Karpas-422 (cell line): ENCODE results near the gene VPS25. TPM values are rescaled to one million over a fixed set of nuclear protein-coding genes. Genes with fewer than 3 reads are reported as not detected.
"Not testable (repeated sequence)": the region's sequence is repeated elsewhere in the genome, so short reads cannot be mapped to it uniquely, and the experiment has no call there.

Experiments
- DNase-seq: peaks from one replicate; pipeline ENCODE4 v3.0.0-alpha.2; 2015
- H2AFZ ChIP-seq: fragments of 200-600 bp; sonication (generic); 2 replicates; pipeline ENCODE4 v1.6.1; 2014; ENCODE audit warnings: antibody characterized with exemption, low read length, mixed read lengths
- H3K27ac ChIP-seq: fragments of 200-600 bp; sonication (generic); 2 replicates; pipeline ENCODE4 v1.5.1; 2014; ENCODE audit warnings: mild to moderate bottlenecking, low read length, moderate library complexity
- H3K27me3 ChIP-seq: fragments of 200-600 bp; sonication (generic); 2 replicates; pipeline ENCODE4 v1.6.1; 2014; ENCODE audit warnings: low read length, mixed read lengths
- H3K36me3 ChIP-seq: fragments of 200-600 bp; sonication (generic); 2 replicates; pipeline ENCODE4 v1.6.1; 2014; ENCODE audit warnings: low read length, mixed read lengths; ENCODE audit not compliant: insufficient read depth
- H3K4me1 ChIP-seq: fragments of 200-600 bp; sonication (generic); 2 replicates; pipeline ENCODE4 v1.6.1; 2014; ENCODE audit warnings: mild to moderate bottlenecking, low read length, mixed read lengths
- H3K4me2 ChIP-seq: fragments of 200-600 bp; sonication (generic); 2 replicates; pipeline ENCODE4 v1.6.1; 2014; ENCODE audit warnings: low read length, low read depth, mild to moderate bottlenecking; ENCODE audit not compliant: poor library complexity, severe bottlenecking
- H3K4me3 ChIP-seq: fragments of 200-600 bp; sonication (generic); 2 replicates; pipeline ENCODE4 v1.5.1; 2014; ENCODE audit warnings: mild to moderate bottlenecking, antibody characterized with exemption, low read length, mixed read lengths
- H3K79me2 ChIP-seq: fragments of 200-600 bp; sonication (generic); 2 replicates; pipeline ENCODE4 v1.6.1; 2014; ENCODE audit warnings: mild to moderate bottlenecking, low read length, mixed read lengths
- H3K9ac ChIP-seq: fragments of 200-600 bp; sonication (generic); 2 replicates; pipeline ENCODE4 v1.6.0; 2014; ENCODE audit warnings: low read length
- H3K9me2 ChIP-seq: fragments of 200-600 bp; sonication (generic), shearing (Covaris generic); replicated peaks from 2 replicates; pipeline ENCODE4 v1.6.0; 2014; ENCODE audit warnings: mild to moderate bottlenecking, low read length, moderate library complexity; ENCODE audit not compliant: insufficient read depth
- H3K9me3 ChIP-seq: fragments of 300-700, 200-600 bp; sonication (generic); 2 replicates; pipeline ENCODE4 v1.6.1; 2014; ENCODE audit warnings: low read length, mixed read lengths
- H4K20me1 ChIP-seq: fragments of 200-600 bp; sonication (generic); 2 replicates; pipeline ENCODE4 v1.6.1; 2014; ENCODE audit warnings: mild to moderate bottlenecking, antibody characterized with exemption, low read length, low read depth; ENCODE audit not compliant: insufficient read depth
- total RNA-seq: library from RNA; depleted of rRNA; stranded (reverse); fragments of >200 nt; shearing (Covaris generic); gene quantifications from 2 replicates; pipeline ENCODE4 v1.2.3, GENCODE V29; 2014; ENCODE audit warnings: low replicate concordance; rRNA removed

VPS25 gene
- total RNA-seq, result 43.9 and 54.0 TPM in 2 replicates

- peak within 1 kb of the TSS; percentile 78 for H3K4me2 ChIP-seq
- no peaks in the 10 kb centered on the region for H3K27me3 ChIP-seq
- H3K9ac ChIP-seq, result peak within 1 kb of the TSS; percentile 72
- H4K20me1 ChIP-seq, result no peaks in the 10 kb centered on the region
- H3K79me2 ChIP-seq, result peaks cover 18% of the 10 kb centered on the region
- no peaks in the 10 kb centered on the region for H3K9me3 ChIP-seq
- H3K27ac ChIP-seq, result no peak within 1 kb of the TSS
- H3K9me2 ChIP-seq, result no peaks in the 10 kb centered on the region
- DNase-seq, result peak; percentile 94
- peak within 1 kb of the TSS; percentile 29; the same call in 1 of the 2 replicates for H2AFZ ChIP-seq
- H3K36me3 ChIP-seq, result peaks cover 12% of the 10 kb centered on the region; the same call in 1 of the 2 replicates
- H3K4me3 ChIP-seq, result peak within 1 kb of the TSS; percentile 70
- H3K4me1 ChIP-seq, result peaks cover 14% of the 10 kb centered on the region
Observed at GRCh38 chr17:42773290-42774035, at the start of gene VPS25. Gene VPS25, plus strand, starts transcription at chr17:42773449. Its CDS starts 27 bp downstream, at chr17:42773476.

DNA sequence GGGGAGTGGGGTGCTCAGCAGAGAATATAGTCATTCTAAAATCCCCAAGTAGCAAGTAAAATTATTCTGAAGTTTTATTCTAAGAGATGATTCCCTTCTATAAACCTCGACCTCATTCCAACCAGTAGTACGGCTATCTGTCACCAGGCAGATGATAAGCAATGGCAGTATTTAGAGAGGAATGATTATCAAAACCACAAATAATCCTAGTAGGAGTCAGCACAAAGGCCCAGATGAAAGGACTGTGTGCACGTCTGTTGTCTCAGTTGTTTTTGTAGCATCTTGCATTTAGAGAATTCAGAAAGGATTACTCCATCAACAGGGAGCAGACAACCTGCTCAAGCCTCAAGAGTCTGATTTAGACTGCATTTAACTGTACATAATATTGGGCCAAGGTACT lies 49.6 kb upstream of the VPS25 start:
- H4K20me1 ChIP-seq, result no peaks in the 10 kb centered on the region
- no peak overlapping the region for H3K4me2 ChIP-seq
- H3K27me3 ChIP-seq, result no peaks in the 10 kb centered on the region
- H3K4me1 ChIP-seq, result no peaks in the 10 kb centered on the region
- H3K36me3 ChIP-seq, result peaks cover 12% of the 10 kb centered on the region; the same call in 1 of the 2 replicates
- H2AFZ ChIP-seq, result no peak overlapping the region
- H3K27ac ChIP-seq, result no peak overlapping the region
- no peak overlapping the region for H3K9ac ChIP-seq
- no peaks in the 10 kb centered on the region for H3K9me3 ChIP-seq
- no peaks in the 10 kb centered on the region for H3K9me2 ChIP-seq
- H3K79me2 ChIP-seq, result no peaks in the 10 kb centered on the region
- no peak for DNase-seq
- no peak overlapping the region for H3K4me3 ChIP-seq

- no peaks in the 10 kb centered on the region for H3K79me2 ChIP-seq
- H2AFZ ChIP-seq, result no peak overlapping the region
- no peak overlapping the region for H3K4me3 ChIP-seq
- no peaks in the 10 kb centered on the region for H3K27me3 ChIP-seq
- no peaks in the 10 kb centered on the region for H3K9me3 ChIP-seq
- no peaks in the 10 kb centered on the region for H4K20me1 ChIP-seq
- no peak for DNase-seq
- no peak overlapping the region for H3K27ac ChIP-seq
- H3K4me1 ChIP-seq, result no peaks in the 10 kb centered on the region
- H3K36me3 ChIP-seq, result peaks cover 5% of the 10 kb centered on the region; the same call in 1 of the 2 replicates
- H3K9me2 ChIP-seq, result no peaks in the 10 kb centered on the region
- no peak overlapping the region for H3K9ac ChIP-seq
- no peak overlapping the region for H3K4me2 ChIP-seq
Observed at GRCh38 chr17:42725143-42725542, 48.1 kb upstream of the VPS25 start.

GRCh38 chr17:42740699-42741098 lies 32.5 kb upstream of the VPS25 start:
- no peaks in the 10 kb centered on the region for H3K9me2 ChIP-seq
- no peaks in the 10 kb centered on the region for H4K20me1 ChIP-seq
- no peaks in the 10 kb centered on the region for H3K36me3 ChIP-seq
- H3K4me2 ChIP-seq, result no peak overlapping the region
- no peaks in the 10 kb centered on the region for H3K27me3 ChIP-seq
- no peak overlapping the region for H3K27ac ChIP-seq
- H2AFZ ChIP-seq, result no peak overlapping the region
- no peak overlapping the region for H3K9ac ChIP-seq
- peaks cover 72% of the 10 kb centered on the region for H3K79me2 ChIP-seq
- H3K4me1 ChIP-seq, result peaks cover 20% of the 10 kb centered on the region
- DNase-seq, result no peak
- H3K9me3 ChIP-seq, result no peaks in the 10 kb centered on the region
- no peak overlapping the region for H3K4me3 ChIP-seq

DNA sequence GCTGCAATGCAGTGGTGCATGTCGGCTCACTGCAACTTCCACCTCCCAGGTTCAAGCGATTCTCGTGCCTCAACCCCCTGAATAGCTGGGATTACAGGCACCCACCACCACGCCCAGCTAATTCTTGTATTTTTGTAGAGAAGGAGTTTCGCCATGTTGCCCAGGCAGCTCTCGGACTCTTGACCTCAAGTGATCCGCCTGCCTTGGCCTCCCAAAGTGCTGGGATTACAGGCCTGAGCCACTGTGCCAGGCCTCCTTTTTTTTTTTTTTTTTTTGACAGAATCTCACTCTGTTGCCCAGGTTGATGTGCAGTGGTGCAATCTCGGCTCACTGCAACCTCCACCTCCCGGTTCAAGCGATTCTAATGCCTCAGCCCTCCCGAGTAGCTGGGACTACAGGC lies 30.3 kb upstream of the VPS25 start:
- H3K4me1 ChIP-seq, result peaks cover 18% of the 10 kb centered on the region
- not testable (repeated sequence) for H3K9me3 ChIP-seq, H4K20me1 ChIP-seq, DNase-seq, H3K4me3 ChIP-seq, H3K4me2 ChIP-seq, H3K9me2 ChIP-seq, H2AFZ ChIP-seq, H3K36me3 ChIP-seq, H3K9ac ChIP-seq, H3K27ac ChIP-seq, H3K27me3 ChIP-seq
- H3K79me2 ChIP-seq, result peaks cover 54% of the 10 kb centered on the region

GRCh38 chr17:42743595-42744282 lies 29.5 kb upstream of the VPS25 start:
- Histone ChIP-seq H3K36me3 (no peaks in the 10 kb centered on the region), H2AFZ (0 out of 2 replicates have a peak overlapping the region, but pooled peaks have one; percentile 21), H3K27ac (peak overlapping the region; percentile 70), H3K4me3 (peak overlapping the region; percentile 80), H3K79me2 (peaks cover 54% of the 10 kb centered on the region), H3K27me3 (no peaks in the 10 kb centered on the region), H3K4me1 (peaks cover 22% of the 10 kb centered on the region), H3K9me3 (no peaks in the 10 kb centered on the region), H3K9me2 (no peaks in the 10 kb centered on the region), H3K9ac (peak overlapping the region; percentile 93), H4K20me1 (no peaks in the 10 kb centered on the region), H3K4me2 (peak overlapping the region; percentile 96)
- DNase-seq, result no peak

DNA sequence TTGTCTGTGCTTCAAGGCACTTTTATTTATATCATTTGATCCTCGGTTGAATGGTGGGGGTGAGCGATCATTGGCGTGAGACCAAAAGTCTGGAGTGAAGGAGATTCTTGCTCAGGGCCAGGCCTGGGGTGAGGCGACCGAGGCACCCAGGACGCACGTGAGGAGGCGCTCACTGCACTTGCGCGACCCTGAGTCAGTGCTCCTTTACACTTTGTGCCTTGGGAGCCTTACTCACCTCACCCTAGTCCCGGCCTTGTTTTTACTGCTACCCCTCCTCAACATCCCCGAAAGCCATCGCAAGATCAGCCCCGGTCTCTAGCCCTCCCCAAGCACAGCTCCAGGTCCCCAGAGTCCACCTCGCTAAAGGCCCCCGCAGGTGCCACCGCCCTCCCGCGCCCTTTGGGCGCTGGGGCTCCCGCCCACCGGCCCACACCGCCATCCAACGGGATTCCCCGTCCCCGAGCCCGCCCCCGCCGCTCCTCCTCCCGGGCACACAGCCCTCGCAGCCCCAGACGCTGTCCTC lies 28.9 kb upstream of the VPS25 start:
- Histone ChIP-seq H3K4me1 (peaks cover 26% of the 10 kb centered on the region), H3K9ac (peak overlapping the region; percentile 93), H4K20me1 (no peaks in the 10 kb centered on the region), H3K27ac (peak overlapping the region; percentile 70), H3K4me3 (peak overlapping the region; percentile 80), H3K79me2 (peaks cover 49% of the 10 kb centered on the region), H2AFZ (0 out of 2 replicates have a peak overlapping the region, but pooled peaks have one; percentile 21), H3K9me3 (no peaks in the 10 kb centered on the region), H3K27me3 (no peaks in the 10 kb centered on the region), H3K36me3 (no peaks in the 10 kb centered on the region), H3K4me2 (peak overlapping the region; percentile 96), H3K9me2 (no peaks in the 10 kb centered on the region)
- DNase-seq, result peak; percentile 87
